ENCODE measurements around the gene GPR85. TPM values are rescaled to one million over a fixed set of nuclear protein-coding genes. Genes with fewer than 3 reads are reported as not detected.

Gene GPR85
- total RNA-seq, 1 experiment from 2014 or later, result not detected

DNA sequence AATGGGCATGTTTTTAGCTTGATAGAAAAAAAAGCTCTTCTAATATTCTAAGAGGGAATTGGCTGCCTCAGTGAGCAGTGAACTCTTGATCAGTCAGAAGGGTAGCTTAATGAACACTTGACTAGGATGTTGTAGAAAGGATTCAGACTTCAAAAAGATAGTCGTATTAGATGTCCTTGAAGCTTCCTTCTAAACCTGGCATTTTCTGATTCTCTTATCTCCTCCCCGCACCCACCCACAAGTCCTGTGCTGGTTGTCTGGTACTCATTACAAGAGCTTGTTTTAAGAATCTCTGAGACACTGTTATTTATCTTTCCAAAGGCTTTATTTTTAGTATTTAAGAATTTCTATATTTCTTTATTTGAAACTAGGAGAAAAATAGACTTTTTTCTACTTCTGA, 39.1 kb upstream of the GPR85 start:
- TF ChIP-seq, protein P1, sequence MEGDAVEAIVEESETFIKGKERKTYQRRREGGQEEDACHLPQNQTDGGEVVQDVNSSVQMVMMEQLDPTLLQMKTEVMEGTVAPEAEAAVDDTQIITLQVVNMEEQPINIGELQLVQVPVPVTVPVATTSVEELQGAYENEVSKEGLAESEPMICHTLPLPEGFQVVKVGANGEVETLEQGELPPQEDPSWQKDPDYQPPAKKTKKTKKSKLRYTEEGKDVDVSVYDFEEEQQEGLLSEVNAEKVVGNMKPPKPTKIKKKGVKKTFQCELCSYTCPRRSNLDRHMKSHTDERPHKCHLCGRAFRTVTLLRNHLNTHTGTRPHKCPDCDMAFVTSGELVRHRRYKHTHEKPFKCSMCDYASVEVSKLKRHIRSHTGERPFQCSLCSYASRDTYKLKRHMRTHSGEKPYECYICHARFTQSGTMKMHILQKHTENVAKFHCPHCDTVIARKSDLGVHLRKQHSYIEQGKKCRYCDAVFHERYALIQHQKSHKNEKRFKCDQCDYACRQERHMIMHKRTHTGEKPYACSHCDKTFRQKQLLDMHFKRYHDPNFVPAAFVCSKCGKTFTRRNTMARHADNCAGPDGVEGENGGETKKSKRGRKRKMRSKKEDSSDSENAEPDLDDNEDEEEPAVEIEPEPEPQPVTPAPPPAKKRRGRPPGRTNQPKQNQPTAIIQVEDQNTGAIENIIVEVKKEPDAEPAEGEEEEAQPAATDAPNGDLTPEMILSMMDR (IDR thresholded peaks at IDR 0.05; ENCODE audit: unreplicated experiment), result no peak
- no peaks in the 10 kb centered on the region for H3K27me3 Mint-ChIP-seq (ENCODE audit: unreplicated experiment)

DNA sequence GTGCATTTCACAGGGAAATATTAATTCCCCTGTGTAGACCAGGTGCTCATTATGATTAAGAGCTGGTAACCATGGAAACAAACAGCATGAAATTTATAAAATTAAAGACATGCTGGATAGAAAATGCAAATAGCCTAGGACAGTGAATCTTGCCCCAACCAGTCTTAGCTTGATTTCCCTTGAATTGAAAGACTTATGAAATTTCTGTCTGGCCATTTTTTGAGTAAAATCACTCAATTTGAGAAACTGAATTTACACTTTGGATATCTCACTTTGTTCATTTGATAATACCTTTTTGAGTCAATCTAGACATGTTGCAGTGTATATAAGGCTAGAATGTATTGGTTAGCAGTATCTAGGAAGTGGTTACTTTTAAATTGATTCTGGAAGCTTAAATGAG, 36.1 kb upstream of the GPR85 start:
- TF ChIP-seq, protein P1 (IDR thresholded peaks at IDR 0.05; ENCODE audit: unreplicated experiment), result no peak
- peaks cover 8% of the 10 kb centered on the region for H3K36me3 Mint-ChIP-seq (ENCODE audit: insufficient read depth, unreplicated experiment)
- no TSS peak for BruUV-seq (replicated peaks)
- CTCF ChIA-PET, result no interaction called here
- DNase-seq, result no peak
- no peaks in the 10 kb centered on the region for H3K9me3 Mint-ChIP-seq (ENCODE audit: low read depth, unreplicated experiment)
- H3K4me1 Mint-ChIP-seq (ENCODE audit: low read depth, unreplicated experiment), result no peaks in the 10 kb centered on the region
- intact Hi-C loops (cut with micrococcal nuclease; ENCODE audit: unreplicated experiment), result no loop called here
- H3K27ac Mint-ChIP-seq (ENCODE audit: unreplicated experiment), result no peak overlapping the region
- no peaks in the 10 kb centered on the region for H3K27me3 Mint-ChIP-seq (ENCODE audit: unreplicated experiment)
- H3K4me3 Mint-ChIP-seq (ENCODE audit: low read depth, unreplicated experiment), result no peak overlapping the region

More for the DNA sequence above, 39.1 kb upstream of the GPR85 start:
- DNase-seq, result no peak
- H3K4me1 Mint-ChIP-seq (ENCODE audit: low read depth, unreplicated experiment), result no peaks in the 10 kb centered on the region
- intact Hi-C loops (cut with micrococcal nuclease; ENCODE audit: unreplicated experiment), result no loop called here
- CTCF ChIA-PET, result no interaction called here
- no peaks in the 10 kb centered on the region for H3K9me3 Mint-ChIP-seq (ENCODE audit: low read depth, unreplicated experiment)
- no peaks in the 10 kb centered on the region for H3K36me3 Mint-ChIP-seq (ENCODE audit: insufficient read depth, unreplicated experiment)
- no TSS peak for BruUV-seq (replicated peaks)
- no peak overlapping the region for H3K27ac Mint-ChIP-seq (ENCODE audit: unreplicated experiment)
- H3K4me3 Mint-ChIP-seq (ENCODE audit: low read depth, unreplicated experiment), result no peak overlapping the region

DNA sequence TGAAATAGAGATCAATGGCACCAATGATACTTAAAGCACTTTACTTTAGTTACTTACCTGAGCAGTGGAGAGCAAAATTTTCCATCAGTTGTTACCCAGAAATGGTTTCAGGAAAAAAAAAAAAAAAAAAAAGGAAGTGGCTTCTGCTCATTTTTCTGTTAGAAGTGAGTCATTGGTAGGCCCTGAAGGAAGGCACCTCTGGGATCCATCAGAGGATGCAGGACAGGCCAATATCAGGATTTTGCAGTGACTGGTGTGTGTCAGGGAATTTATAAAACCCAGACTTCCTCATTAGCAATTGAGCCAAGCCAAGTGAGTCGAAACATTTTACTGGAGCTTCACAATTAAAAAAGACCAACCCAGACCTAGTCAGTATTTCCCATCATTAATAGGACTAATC, 34.0 kb upstream of the GPR85 start:
- no peaks in the 10 kb centered on the region for H3K9me3 Mint-ChIP-seq (ENCODE audit: low read depth, unreplicated experiment)
- no peak overlapping the region for H3K4me3 Mint-ChIP-seq (ENCODE audit: low read depth, unreplicated experiment)
- BruUV-seq (replicated peaks), result no TSS peak
- H3K27me3 Mint-ChIP-seq (ENCODE audit: unreplicated experiment), result no peaks in the 10 kb centered on the region
- no peaks in the 10 kb centered on the region for H3K4me1 Mint-ChIP-seq (ENCODE audit: low read depth, unreplicated experiment)
- intact Hi-C loops (cut with micrococcal nuclease; ENCODE audit: unreplicated experiment), result no loop called here
- CTCF ChIA-PET, result interaction anchor here (0.6 kb wide), 1 partner anchor 956 kb away, joined by 4 read pairs; no protein-coding TSS in a partner anchor
- no peak for DNase-seq
- H3K36me3 Mint-ChIP-seq (ENCODE audit: insufficient read depth, unreplicated experiment), result peaks cover 8% of the 10 kb centered on the region
- no peak overlapping the region for H3K27ac Mint-ChIP-seq (ENCODE audit: unreplicated experiment)
- TF ChIP-seq, protein P1 (IDR thresholded peaks at IDR 0.05; ENCODE audit: unreplicated experiment), result no peak

DNA sequence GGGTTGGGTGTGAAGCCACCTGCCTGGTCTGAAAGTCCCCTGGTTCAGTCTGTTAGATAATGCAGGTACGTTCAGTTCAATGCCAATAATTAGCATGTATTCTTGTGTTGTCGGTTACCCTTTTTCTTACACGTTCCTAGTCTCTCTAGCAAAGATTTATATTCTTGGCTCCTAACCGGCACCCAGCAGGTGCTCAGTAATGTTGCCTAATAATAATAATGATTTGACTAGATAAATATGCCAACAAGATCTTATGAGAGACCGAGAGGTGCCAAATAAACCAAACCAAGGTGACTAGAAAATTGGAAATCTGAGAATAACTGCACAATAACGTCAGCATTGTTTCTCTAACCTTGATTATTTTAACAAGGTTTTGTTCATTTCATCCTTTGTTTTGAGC, 32.8 kb upstream of the GPR85 start:
- TF ChIP-seq, protein P1 (IDR thresholded peaks at IDR 0.05; ENCODE audit: unreplicated experiment), result no peak
- CTCF ChIA-PET, result interaction anchor here (0.6 kb wide), 1 partner anchor 11 kb away, joined by 3 read pairs; no protein-coding TSS in a partner anchor
- H3K36me3 Mint-ChIP-seq (ENCODE audit: insufficient read depth, unreplicated experiment), result peaks cover 8% of the 10 kb centered on the region
- DNase-seq, result no peak
- H3K27me3 Mint-ChIP-seq (ENCODE audit: unreplicated experiment), result no peaks in the 10 kb centered on the region
- H3K4me1 Mint-ChIP-seq (ENCODE audit: low read depth, unreplicated experiment), result no peaks in the 10 kb centered on the region
- BruUV-seq (replicated peaks), result no TSS peak
- no peak overlapping the region for H3K4me3 Mint-ChIP-seq (ENCODE audit: low read depth, unreplicated experiment)
- no peak overlapping the region for H3K27ac Mint-ChIP-seq (ENCODE audit: unreplicated experiment)
- H3K9me3 Mint-ChIP-seq (ENCODE audit: low read depth, unreplicated experiment), result no peaks in the 10 kb centered on the region
- intact Hi-C loops (cut with micrococcal nuclease; ENCODE audit: unreplicated experiment), result loop anchor here (10.0 kb wide), 1 partner anchor 185 kb away; a partner anchor contains a TSS

Measured in Calu3 (cell line).